ENCODE data around the gene METTL14.

METTL14 gene

GRCh38 chr4:118736900-118737299 lies 51.7 kb downstream of the METTL14 start:
- Histone ChIP-seq H3K4me1 (ENCODE audit: control insufficient read depth, low read depth, low read length) (no peaks in the 10 kb centered on the region), H2AK5ac (ENCODE audit: low read length) (no peak overlapping the region), H3K36me3 (ENCODE audit: control insufficient read depth, insufficient read depth, low read length) (peaks cover 2% of the 10 kb centered on the region), H3K4ac (ENCODE audit: low read depth, low read length) (no peak overlapping the region), H2BK120ac (ENCODE audit: low read depth, low read length) (no peak overlapping the region), H3K79me2 (ENCODE audit: control insufficient read depth, insufficient read depth, low read length) (no peaks in the 10 kb centered on the region), H3K27ac (ENCODE audit: low read depth, low read length) (no peak overlapping the region), H2BK5ac (ENCODE audit: low read length) (no peak overlapping the region), H3K9ac (ENCODE audit: low read length) (no peak overlapping the region), H3K18ac (ENCODE audit: low read length) (no peak overlapping the region), H3K4me2 (ENCODE audit: low read length) (no peak overlapping the region), H3K23ac (ENCODE audit: low read length) (no peak overlapping the region), H3K4me3 (ENCODE audit: low read length) (no peak overlapping the region), H4K5ac (ENCODE audit: low read length) (no peak overlapping the region), H3K79me1 (ENCODE audit: low read length) (no peaks in the 10 kb centered on the region), H3K56ac (ENCODE audit: low read length) (no peak overlapping the region), H4K8ac (ENCODE audit: low read depth, low read length) (no peak overlapping the region), H2BK15ac (replicated peaks; ENCODE audit: low read depth) (no peak overlapping the region), H3K27me3 (ENCODE audit: insufficient read depth, low read length, poor library complexity) (no peaks in the 10 kb centered on the region)
- no peak for DNase-seq

DNA sequence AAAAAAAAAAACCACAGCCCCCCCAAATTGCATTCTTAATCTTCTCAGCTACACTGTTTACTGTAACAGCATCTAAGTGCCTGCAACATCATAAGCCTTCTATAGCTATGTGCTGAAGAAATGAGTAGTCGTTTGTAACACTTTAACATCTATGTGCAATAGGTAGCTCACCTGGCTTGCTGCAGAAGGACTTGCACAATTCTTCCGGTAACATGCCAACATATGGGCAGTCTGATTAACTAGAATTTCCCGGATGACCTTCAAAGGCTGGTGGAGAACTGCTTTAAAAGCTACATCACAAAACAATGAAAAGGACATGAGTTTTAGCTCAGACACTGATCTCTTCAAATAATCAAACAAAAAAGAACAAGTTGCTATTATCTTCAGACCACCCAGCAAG lies 52.9 kb downstream of the METTL14 start:
- Histone ChIP-seq H2AK5ac (ENCODE audit: low read length) (no peak overlapping the region), H3K4me3 (ENCODE audit: low read length) (no peak overlapping the region), H3K4ac (ENCODE audit: low read depth, low read length) (no peak overlapping the region), H2BK5ac (ENCODE audit: low read length) (no peak overlapping the region), H4K8ac (ENCODE audit: low read depth, low read length) (no peak overlapping the region), H3K79me2 (ENCODE audit: control insufficient read depth, insufficient read depth, low read length) (no peaks in the 10 kb centered on the region), H3K18ac (ENCODE audit: low read length) (no peak overlapping the region), H3K27me3 (ENCODE audit: insufficient read depth, low read length, poor library complexity) (no peaks in the 10 kb centered on the region), H4K5ac (ENCODE audit: low read length) (no peak overlapping the region), H2BK120ac (ENCODE audit: low read depth, low read length) (no peak overlapping the region), H3K4me2 (ENCODE audit: low read length) (no peak overlapping the region), H3K9ac (ENCODE audit: low read length) (no peak overlapping the region), H3K36me3 (ENCODE audit: control insufficient read depth, insufficient read depth, low read length) (peaks cover 2% of the 10 kb centered on the region), H3K4me1 (ENCODE audit: control insufficient read depth, low read depth, low read length) (no peaks in the 10 kb centered on the region), H3K23ac (ENCODE audit: low read length) (no peak overlapping the region), H3K79me1 (ENCODE audit: low read length) (no peaks in the 10 kb centered on the region), H3K56ac (ENCODE audit: low read length) (no peak overlapping the region), H2BK15ac (replicated peaks; ENCODE audit: low read depth) (no peak overlapping the region), H3K27ac (ENCODE audit: low read depth, low read length) (no peak overlapping the region)
- no peak for DNase-seq
- no CpG with 5 or more reads among the region's 3 CpGs for WGBS (ENCODE audit: extremely low coverage, insufficient coverage, low lambda C conversion rate)

GRCh38 chr4:118739022-118739713 lies 54.0 kb downstream of the METTL14 start:
- H3K4me3 ChIP-seq (ENCODE audit: low read length), result no peak overlapping the region
- no peak overlapping the region for H2BK5ac ChIP-seq (ENCODE audit: low read length)
- no peaks in the 10 kb centered on the region for H3K27me3 ChIP-seq (ENCODE audit: insufficient read depth, low read length, poor library complexity)
- no peak overlapping the region for H2BK120ac ChIP-seq (ENCODE audit: low read depth, low read length)
- DNase-seq, result no peak
- no peak overlapping the region for H3K4me2 ChIP-seq (ENCODE audit: low read length)
- no peak overlapping the region for H3K9ac ChIP-seq (ENCODE audit: low read length)
- H4K5ac ChIP-seq (ENCODE audit: low read length), result no peak overlapping the region
- no peaks in the 10 kb centered on the region for H3K79me2 ChIP-seq (ENCODE audit: control insufficient read depth, insufficient read depth, low read length)
- no peak overlapping the region for H3K18ac ChIP-seq (ENCODE audit: low read length)
- H3K23ac ChIP-seq (ENCODE audit: low read length), result no peak overlapping the region
- no peak overlapping the region for H3K56ac ChIP-seq (ENCODE audit: low read length)
- H3K79me1 ChIP-seq (ENCODE audit: low read length), result no peaks in the 10 kb centered on the region
- H3K27ac ChIP-seq (ENCODE audit: low read depth, low read length), result no peak overlapping the region
- no peaks in the 10 kb centered on the region for H3K4me1 ChIP-seq (ENCODE audit: control insufficient read depth, low read depth, low read length)
- peaks cover 2% of the 10 kb centered on the region for H3K36me3 ChIP-seq (ENCODE audit: control insufficient read depth, insufficient read depth, low read length)
- no peak overlapping the region for H2AK5ac ChIP-seq (ENCODE audit: low read length)
- no peak overlapping the region for H3K4ac ChIP-seq (ENCODE audit: low read depth, low read length)
- WGBS (ENCODE audit: extremely low coverage, insufficient coverage, low lambda C conversion rate), result no CpG with 5 or more reads among the region's 2 CpGs
- H4K8ac ChIP-seq (ENCODE audit: low read depth, low read length), result no peak overlapping the region
- H2BK15ac ChIP-seq (replicated peaks; ENCODE audit: low read depth), result no peak overlapping the region

- Histone ChIP-seq H3K4me1 (ENCODE audit: control insufficient read depth, low read depth, low read length) (no peaks in the 10 kb centered on the region), H3K56ac (ENCODE audit: low read length) (no peak overlapping the region), H4K5ac (ENCODE audit: low read length) (no peak overlapping the region), H3K27ac (ENCODE audit: low read depth, low read length) (no peak overlapping the region), H3K36me3 (ENCODE audit: control insufficient read depth, insufficient read depth, low read length) (peaks cover 4% of the 10 kb centered on the region), H3K23ac (ENCODE audit: low read length) (no peak overlapping the region), H2AK5ac (ENCODE audit: low read length) (no peak overlapping the region), H2BK15ac (replicated peaks; ENCODE audit: low read depth) (no peak overlapping the region), H3K9ac (ENCODE audit: low read length) (no peak overlapping the region), H3K4me3 (ENCODE audit: low read length) (no peak overlapping the region), H4K8ac (ENCODE audit: low read depth, low read length) (no peak overlapping the region), H3K79me2 (ENCODE audit: control insufficient read depth, insufficient read depth, low read length) (no peaks in the 10 kb centered on the region), H3K79me1 (ENCODE audit: low read length) (no peaks in the 10 kb centered on the region), H2BK120ac (ENCODE audit: low read depth, low read length) (no peak overlapping the region), H2BK5ac (ENCODE audit: low read length) (no peak overlapping the region), H3K27me3 (ENCODE audit: insufficient read depth, low read length, poor library complexity) (no peaks in the 10 kb centered on the region), H3K18ac (ENCODE audit: low read length) (no peak overlapping the region), H3K4ac (ENCODE audit: low read depth, low read length) (no peak overlapping the region), H3K4me2 (ENCODE audit: low read length) (no peak overlapping the region)
- WGBS (ENCODE audit: extremely low coverage, insufficient coverage, low lambda C conversion rate), result 100% methylated on average over 2 of the region's 5 CpGs
- DNase-seq, result no peak
Measured at GRCh38 chr4:118740869-118741268, 55.7 kb downstream of the METTL14 start.

DNA sequence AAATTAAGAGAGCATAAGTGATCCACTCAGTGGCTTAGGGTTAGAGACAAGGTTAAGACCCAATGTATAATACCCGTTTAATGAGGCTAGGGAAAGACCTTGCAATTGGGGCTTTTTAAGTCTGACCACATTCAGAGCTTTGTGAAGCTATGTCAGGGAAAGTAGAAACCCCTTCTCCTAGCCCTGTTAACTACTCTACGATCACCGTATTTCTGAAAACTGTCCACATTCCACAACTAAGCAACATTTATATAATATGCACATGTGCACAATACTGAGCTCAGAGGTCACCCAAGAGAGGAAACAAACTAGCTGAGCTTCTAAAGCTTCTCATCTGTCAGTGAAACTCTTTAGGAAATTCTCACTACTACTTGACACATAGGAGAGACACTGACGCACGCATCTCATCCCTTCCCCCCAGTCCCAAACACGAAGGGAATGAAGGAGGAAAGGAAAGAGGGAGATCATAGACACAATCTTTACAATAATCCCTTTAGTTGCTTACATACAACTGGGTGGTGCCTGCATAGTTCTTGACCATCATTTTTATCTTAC lies 56.2 kb downstream of the METTL14 start:
- Histone ChIP-seq H3K4ac (ENCODE audit: low read depth, low read length) (no peak overlapping the region), H3K79me2 (ENCODE audit: control insufficient read depth, insufficient read depth, low read length) (no peaks in the 10 kb centered on the region), H3K79me1 (ENCODE audit: low read length) (no peaks in the 10 kb centered on the region), H2BK120ac (ENCODE audit: low read depth, low read length) (no peak overlapping the region), H2BK5ac (ENCODE audit: low read length) (no peak overlapping the region), H3K4me2 (ENCODE audit: low read length) (no peak overlapping the region), H2BK15ac (replicated peaks; ENCODE audit: low read depth) (no peak overlapping the region), H3K36me3 (ENCODE audit: control insufficient read depth, insufficient read depth, low read length) (peaks cover 2% of the 10 kb centered on the region), H3K4me1 (ENCODE audit: control insufficient read depth, low read depth, low read length) (no peaks in the 10 kb centered on the region), H4K5ac (ENCODE audit: low read length) (no peak overlapping the region), H3K23ac (ENCODE audit: low read length) (no peak overlapping the region), H4K8ac (ENCODE audit: low read depth, low read length) (no peak overlapping the region), H3K27me3 (ENCODE audit: insufficient read depth, low read length, poor library complexity) (no peaks in the 10 kb centered on the region), H3K18ac (ENCODE audit: low read length) (no peak overlapping the region), H3K27ac (ENCODE audit: low read depth, low read length) (no peak overlapping the region), H3K4me3 (ENCODE audit: low read length) (no peak overlapping the region), H2AK5ac (ENCODE audit: low read length) (no peak overlapping the region), H3K9ac (ENCODE audit: low read length) (no peak overlapping the region), H3K56ac (ENCODE audit: low read length) (no peak overlapping the region)
- DNase-seq, result no peak
- no CpG with 5 or more reads among the region's 6 CpGs for WGBS (ENCODE audit: extremely low coverage, insufficient coverage, low lambda C conversion rate)

GRCh38 chr4:118742050-118742449 lies 56.9 kb downstream of the METTL14 start:
- Histone ChIP-seq H3K18ac (ENCODE audit: low read length) (no peak overlapping the region), H3K79me1 (ENCODE audit: low read length) (no peaks in the 10 kb centered on the region), H3K4me2 (ENCODE audit: low read length) (no peak overlapping the region), H4K5ac (ENCODE audit: low read length) (no peak overlapping the region), H3K9ac (ENCODE audit: low read length) (no peak overlapping the region), H3K79me2 (ENCODE audit: control insufficient read depth, insufficient read depth, low read length) (no peaks in the 10 kb centered on the region), H3K4me1 (ENCODE audit: control insufficient read depth, low read depth, low read length) (no peaks in the 10 kb centered on the region), H3K27ac (ENCODE audit: low read depth, low read length) (no peak overlapping the region), H3K36me3 (ENCODE audit: control insufficient read depth, insufficient read depth, low read length) (peaks cover 2% of the 10 kb centered on the region), H3K4ac (ENCODE audit: low read depth, low read length) (no peak overlapping the region), H2BK15ac (replicated peaks; ENCODE audit: low read depth) (no peak overlapping the region), H4K8ac (ENCODE audit: low read depth, low read length) (no peak overlapping the region), H3K23ac (ENCODE audit: low read length) (no peak overlapping the region), H2BK120ac (ENCODE audit: low read depth, low read length) (no peak overlapping the region), H3K27me3 (ENCODE audit: insufficient read depth, low read length, poor library complexity) (no peaks in the 10 kb centered on the region), H2BK5ac (ENCODE audit: low read length) (no peak overlapping the region), H3K4me3 (ENCODE audit: low read length) (no peak overlapping the region), H2AK5ac (ENCODE audit: low read length) (no peak overlapping the region), H3K56ac (ENCODE audit: low read length) (no peak overlapping the region)
- no peak for DNase-seq
